ENCODE results near the gene DNAJC1. TPM values are rescaled to one million over a fixed set of nuclear protein-coding genes. Genes with fewer than 3 reads are reported as not detected.
"Not testable (repeated sequence)": the region's sequence is repeated elsewhere in the genome, so short reads cannot be mapped to it uniquely, and the experiment has no call there.

DNAJC1 gene
- total RNA-seq, 5 donors from 2014 or later (not counting 1 experiment from before 2014, with no cell fraction given) = 12.8 to 23.1 (median 16.7) TPM

DNA sequence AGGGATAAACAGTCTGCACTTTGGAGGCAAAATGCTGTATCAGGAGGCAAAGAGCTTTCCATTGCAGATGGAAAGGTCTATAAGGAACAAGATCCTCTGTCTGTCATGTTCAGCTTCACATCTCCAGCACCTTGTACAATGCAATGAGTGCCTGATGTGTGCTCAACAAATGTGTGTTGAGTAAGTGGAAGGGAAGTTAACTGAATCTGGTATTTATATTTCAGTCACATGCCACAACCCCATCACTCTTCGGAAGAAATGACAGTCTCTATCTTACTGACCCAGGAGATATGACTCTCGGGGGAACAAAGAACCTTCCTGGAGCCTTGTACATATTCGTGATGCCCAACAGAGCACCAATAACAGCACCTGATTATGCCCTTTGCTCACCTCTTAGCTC, 20.0 kb upstream of the DNAJC1 start:
- H3K4me1 ChIP-seq (ENCODE audit: control insufficient read depth in 1 of 2, extremely low read depth in 1 of 2, insufficient read depth in 2 of 2, low read length in 2 of 2) = peaks cover 11 to 14% of the 10 kb centered on the region in 2 experiments
- no peak overlapping the region for H3K4me3 ChIP-seq (ENCODE audit: control insufficient read depth in 1 of 2, extremely low read depth in 1 of 2, low read length in 1 of 2)
- no peaks in the 10 kb centered on the region for H3K9me3 ChIP-seq
- Mint-ChIP-seq H3K36me3 (no peaks in the 10 kb centered on the region), H3K9me3 (no peaks in the 10 kb centered on the region), H3K27ac (peak overlapping the region in 1 of 2 donors; percentile 95), H3K27me3 (peaks cover 0 to 7% of the 10 kb centered on the region in 2 donors), H3K4me1 (peaks cover 17 to 22% (median 18%) of the 10 kb centered on the region in 3 donors), H3K4me3 (no peak overlapping the region)
- ChIA-PET POLR2A (no interaction called here), CTCF (interaction anchor here (0.5 to 0.7 kb wide), 3 partner anchors 11 to 717 kb away, joined by 3 to 5 read pairs (median 4); no protein-coding TSS in a partner anchor)
- ATAC-seq (replicated peaks in 1 of 4) (no peak), DNase-seq (no peak)
- H3K36me3 ChIP-seq (ENCODE audit: control insufficient read depth in 2 of 2, extremely low read depth in 1 of 2, insufficient read depth in 1 of 2, low read length in 1 of 2) = no peaks in the 10 kb centered on the region
- H3K27ac ChIP-seq (ENCODE audit: low read length) = peak overlapping the region; percentile 66
- 72% methylated on average over 3 of the region's 3 CpGs for WGBS (ENCODE audit: insufficient coverage)
- H3K27me3 ChIP-seq (replicated peaks in 1 of 2; ENCODE audit: control insufficient read depth in 2 of 2, extremely low read depth in 1 of 2, insufficient read depth in 2 of 2, low read length in 1 of 2) = no peaks in the 10 kb centered on the region

DNA sequence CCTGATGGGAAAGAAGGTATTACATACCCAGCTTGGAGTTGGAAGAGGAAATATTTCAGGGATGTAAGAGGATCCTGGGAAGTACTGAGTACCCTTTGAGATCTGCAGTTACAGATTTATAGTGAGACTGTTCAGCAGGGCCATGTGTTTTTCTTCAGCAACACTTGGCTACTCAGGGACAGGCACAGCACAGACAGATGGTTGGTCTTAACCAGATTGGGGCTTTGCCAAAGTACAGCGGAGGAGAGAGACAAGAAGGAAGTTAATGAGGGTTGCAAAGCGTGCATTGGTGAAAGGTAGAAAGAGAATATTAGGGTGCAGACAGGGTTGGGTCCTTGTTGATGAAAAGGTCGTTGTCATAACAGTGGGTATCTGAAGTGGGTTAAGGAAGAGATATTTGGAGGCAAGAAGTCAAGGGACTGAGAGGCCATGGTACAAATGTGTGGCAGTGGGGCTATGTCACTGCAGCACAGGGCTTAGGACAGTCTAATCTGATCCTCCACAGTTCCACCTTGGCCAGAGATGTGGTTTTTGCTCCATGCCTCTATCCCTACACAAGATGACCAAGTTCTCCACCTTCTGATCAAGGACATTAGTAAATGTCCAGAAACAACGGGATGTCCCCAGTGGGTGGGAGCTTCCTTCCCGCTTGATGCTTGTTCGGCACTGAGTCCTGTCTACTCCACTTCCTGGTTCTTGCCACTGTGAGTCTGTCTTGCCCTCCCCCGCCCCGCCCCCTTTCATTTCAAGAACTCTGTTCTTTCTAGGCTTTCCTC, 18.9 kb upstream of the DNAJC1 start:
- H3K27ac Mint-ChIP-seq = peak overlapping the region; percentile 95 to 97
- H3K27me3 Mint-ChIP-seq = peaks cover 0 to 6% of the 10 kb centered on the region in 2 donors
- peak; percentile 92 to 97 (median 95) for ATAC-seq (replicated peaks in 1 of 4)
- ChIA-PET CTCF (interaction anchor here in 1 of 2 donors (0.6 to 0.7 kb wide), 3 partner anchors 287 to 966 kb away, joined by 3 to 4 read pairs (median 3); no protein-coding TSS in a partner anchor), POLR2A (no interaction called here)
- WGBS (ENCODE audit: insufficient coverage) = 38% methylated on average over 6 of the region's 8 CpGs
- peaks cover 17 to 20% (median 18%) of the 10 kb centered on the region in 3 donors for H3K4me1 Mint-ChIP-seq
- no peaks in the 10 kb centered on the region for H3K9me3 Mint-ChIP-seq
- peak overlapping the region; percentile 7 to 36 for H3K4me3 ChIP-seq (ENCODE audit: control insufficient read depth in 1 of 2, extremely low read depth in 1 of 2, low read length in 1 of 2)
- peak overlapping the region; percentile 66 for H3K27ac ChIP-seq (ENCODE audit: low read length)
- peak overlapping the region; percentile 68 to 76 (median 71) for H3K4me3 Mint-ChIP-seq
- no peaks in the 10 kb centered on the region for H3K36me3 Mint-ChIP-seq
- no peaks in the 10 kb centered on the region for H3K9me3 ChIP-seq
- no peaks in the 10 kb centered on the region for H3K36me3 ChIP-seq (ENCODE audit: control insufficient read depth in 2 of 2, extremely low read depth in 1 of 2, insufficient read depth in 1 of 2, low read length in 1 of 2)
- H3K27me3 ChIP-seq (replicated peaks in 1 of 2; ENCODE audit: control insufficient read depth in 2 of 2, extremely low read depth in 1 of 2, insufficient read depth in 2 of 2, low read length in 1 of 2) = no peaks in the 10 kb centered on the region
- DNase-seq = peak; percentile 16 to 73 (median 50)
- H3K4me1 ChIP-seq (ENCODE audit: control insufficient read depth in 1 of 2, extremely low read depth in 1 of 2, insufficient read depth in 2 of 2, low read length in 2 of 2) = peaks cover 11 to 14% of the 10 kb centered on the region in 2 experiments

DNA sequence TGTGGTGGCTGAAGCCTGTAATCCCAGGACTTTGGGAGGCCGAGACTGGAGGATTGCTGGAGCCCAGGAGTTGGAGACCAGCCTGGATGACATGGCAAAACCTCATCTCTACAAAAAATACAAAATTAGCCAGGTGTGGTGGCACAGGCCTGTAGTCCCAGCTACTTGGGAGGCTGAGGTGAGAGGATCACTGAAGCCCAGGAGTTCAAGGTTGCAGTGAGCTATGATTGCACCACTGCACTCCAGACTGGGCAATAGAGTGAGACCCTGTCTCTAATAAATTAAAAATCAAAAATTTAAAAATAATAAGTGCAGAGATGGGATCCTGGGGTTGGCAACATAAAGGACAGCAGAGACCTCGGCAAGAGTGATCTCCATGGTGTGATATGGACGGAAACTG, 17.6 kb upstream of the DNAJC1 start:
- H3K36me3 Mint-ChIP-seq; H3K9me3 ChIP-seq; ATAC-seq (replicated peaks in 1 of 4); H3K4me3 Mint-ChIP-seq; H3K27me3 Mint-ChIP-seq; H3K9me3 Mint-ChIP-seq; H3K36me3 ChIP-seq (ENCODE audit: control insufficient read depth in 2 of 2, extremely low read depth in 1 of 2, insufficient read depth in 1 of 2, low read length in 1 of 2); H3K4me3 ChIP-seq (ENCODE audit: control insufficient read depth in 1 of 2, extremely low read depth in 1 of 2, low read length in 1 of 2); H3K27ac ChIP-seq (ENCODE audit: low read length); H3K27me3 ChIP-seq (replicated peaks in 1 of 2; ENCODE audit: control insufficient read depth in 2 of 2, extremely low read depth in 1 of 2, insufficient read depth in 2 of 2, low read length in 1 of 2); POLR2A ChIA-PET; DNase-seq: not testable (repeated sequence)
- peaks cover 17 to 20% (median 18%) of the 10 kb centered on the region in 3 donors for H3K4me1 Mint-ChIP-seq
- H3K4me1 ChIP-seq (ENCODE audit: control insufficient read depth in 1 of 2, extremely low read depth in 1 of 2, insufficient read depth in 2 of 2, low read length in 2 of 2) = peaks cover 11 to 14% of the 10 kb centered on the region in 2 experiments
- CTCF ChIA-PET = interaction anchor here in 1 of 2 donors (1.5 kb wide), 1 partner anchor 11 kb away, joined by 4 read pairs; no protein-coding TSS in a partner anchor
- peak overlapping the region in 1 of 2 donors; percentile 4 for H3K27ac Mint-ChIP-seq
- WGBS (ENCODE audit: insufficient coverage) = 100% methylated on average over 2 of the region's 3 CpGs

DNA sequence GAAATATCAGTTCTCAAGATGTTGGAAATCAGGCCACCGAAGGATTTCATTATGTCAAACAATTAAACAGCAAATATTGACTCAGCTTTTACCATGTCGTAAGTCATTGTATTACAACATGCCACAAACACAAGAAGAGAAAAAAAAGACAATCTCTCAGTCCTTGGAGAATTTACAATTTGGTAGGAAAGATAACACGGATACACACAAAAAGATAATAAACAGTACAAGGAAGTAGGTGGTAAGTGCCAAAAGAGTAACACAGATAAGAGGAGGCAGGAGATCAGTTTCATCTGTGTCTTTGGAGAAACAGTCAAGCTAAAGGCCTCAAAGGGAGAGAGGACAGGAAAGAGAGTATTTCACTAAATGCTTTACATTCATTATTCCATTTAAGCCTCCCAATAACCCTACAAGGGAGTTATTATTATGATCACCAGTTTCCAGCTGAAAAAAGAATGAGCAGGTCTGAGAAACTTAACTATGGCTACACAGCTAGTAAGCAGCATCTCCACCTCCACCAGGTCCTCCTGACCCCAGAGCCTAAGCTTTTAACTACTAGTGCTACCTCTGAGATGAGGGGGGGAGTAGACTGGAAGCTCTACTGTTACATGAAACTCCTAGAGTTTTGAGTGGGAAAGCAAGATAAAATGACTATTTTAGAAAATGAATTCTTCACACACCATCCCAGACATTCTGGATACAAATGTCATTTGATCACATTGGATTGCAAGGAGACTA, 13.9 kb upstream of the DNAJC1 start:
- no peaks in the 10 kb centered on the region for H3K9me3 ChIP-seq
- CTCF ChIA-PET = interaction anchor here in 1 of 2 donors (1.3 to 1.9 kb wide), 2 partner anchors 20 to 26 kb away, joined by 3 to 4 read pairs; no protein-coding TSS in a partner anchor
- peaks cover 3 to 6% of the 10 kb centered on the region in 2 experiments for H3K4me1 ChIP-seq (ENCODE audit: control insufficient read depth in 1 of 2, extremely low read depth in 1 of 2, insufficient read depth in 2 of 2, low read length in 2 of 2)
- ATAC-seq (replicated peaks in 1 of 4) (no peak), DNase-seq (no peak)
- Mint-ChIP-seq H3K27me3 (peaks cover 0 to 5% of the 10 kb centered on the region in 2 donors), H3K27ac (no peak overlapping the region), H3K4me1 (peaks cover 7 to 10% (median 7%) of the 10 kb centered on the region in 3 donors), H3K9me3 (no peaks in the 10 kb centered on the region), H3K36me3 (no peaks in the 10 kb centered on the region), H3K4me3 (no peak overlapping the region)
- no CpG with 5 or more reads among the region's 3 CpGs for WGBS (ENCODE audit: insufficient coverage)
- H3K27me3 ChIP-seq (replicated peaks in 1 of 2; ENCODE audit: control insufficient read depth in 2 of 2, extremely low read depth in 1 of 2, insufficient read depth in 2 of 2, low read length in 1 of 2) = no peaks in the 10 kb centered on the region
- no peak overlapping the region for H3K4me3 ChIP-seq (ENCODE audit: control insufficient read depth in 1 of 2, extremely low read depth in 1 of 2, low read length in 1 of 2)
- H3K36me3 ChIP-seq (ENCODE audit: control insufficient read depth in 2 of 2, extremely low read depth in 1 of 2, insufficient read depth in 1 of 2, low read length in 1 of 2) = no peaks in the 10 kb centered on the region
- H3K27ac ChIP-seq (ENCODE audit: low read length) = no peak overlapping the region
- POLR2A ChIA-PET = interaction anchor here in 1 of 2 donors (0.6 kb wide), 1 partner anchor 13 kb away, joined by 3 read pairs; no protein-coding TSS in a partner anchor

DNA sequence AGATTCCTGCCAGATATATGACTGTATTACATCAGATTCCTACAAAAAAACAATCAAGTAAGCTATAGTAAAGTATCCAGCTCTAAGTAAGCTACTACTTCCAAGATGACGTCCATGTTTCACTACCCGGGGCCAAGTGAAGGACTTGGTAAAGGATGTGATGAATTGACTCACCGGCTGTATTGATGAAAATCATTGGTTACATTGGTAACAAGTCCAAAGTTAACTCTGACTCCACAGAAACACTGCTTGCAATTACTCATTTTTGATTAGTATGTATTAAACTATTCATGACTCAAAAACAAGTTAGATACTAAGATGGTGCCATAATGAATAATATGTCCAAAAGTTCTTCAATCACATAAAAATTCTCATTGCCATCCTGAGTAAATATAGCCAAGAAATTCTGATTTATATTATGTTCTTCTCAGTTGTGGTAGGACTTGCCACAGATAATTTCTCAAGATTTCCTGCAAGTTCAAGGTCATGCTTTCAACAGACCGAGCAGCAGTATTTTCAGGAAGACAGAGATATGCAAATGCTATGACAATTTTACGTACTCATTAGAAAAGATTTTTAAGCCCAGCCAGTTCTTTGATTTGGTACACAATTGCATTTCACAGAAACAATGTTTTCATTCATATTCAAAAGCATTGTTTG, 12.6 kb upstream of the DNAJC1 start:
- DNase-seq = no peak
- Mint-ChIP-seq H3K4me3 (no peak overlapping the region), H3K27ac (no peak overlapping the region), H3K27me3 (peaks cover 0 to 5% of the 10 kb centered on the region in 2 donors), H3K36me3 (no peaks in the 10 kb centered on the region), H3K4me1 (peaks cover 0 to 2% (median 1%) of the 10 kb centered on the region in 3 donors), H3K9me3 (no peaks in the 10 kb centered on the region)
- Histone ChIP-seq H3K9me3 (no peaks in the 10 kb centered on the region), H3K27me3 (replicated peaks in 1 of 2; ENCODE audit: control insufficient read depth in 2 of 2, extremely low read depth in 1 of 2, insufficient read depth in 2 of 2, low read length in 1 of 2) (no peaks in the 10 kb centered on the region), H3K27ac (ENCODE audit: low read length) (no peak overlapping the region), H3K4me1 (ENCODE audit: control insufficient read depth in 1 of 2, extremely low read depth in 1 of 2, insufficient read depth in 2 of 2, low read length in 2 of 2) (no peaks in the 10 kb centered on the region), H3K4me3 (ENCODE audit: control insufficient read depth in 1 of 2, extremely low read depth in 1 of 2, low read length in 1 of 2) (no peak overlapping the region), H3K36me3 (ENCODE audit: control insufficient read depth in 2 of 2, extremely low read depth in 1 of 2, insufficient read depth in 1 of 2, low read length in 1 of 2) (no peaks in the 10 kb centered on the region)
- ATAC-seq (replicated peaks in 1 of 4) = no peak
- ChIA-PET CTCF (interaction anchor here in 1 of 2 donors (0.6 to 1.4 kb wide), 4 partner anchors 14 to 1528 kb away, joined by 3 read pairs; no protein-coding TSS in a partner anchor), POLR2A (no interaction called here)
- 83% methylated on average over 1 of the region's 5 CpGs for WGBS (ENCODE audit: insufficient coverage)

All from T-cell (primary cell).